ENCODE measurements around the gene TMED9.

GRCh38 chr5:177592905-177593304, 902 bp downstream of the TMED9 start:
- TF ChIP-seq GATA2 (IDR thresholded peaks at IDR 0.05; ENCODE audit: low read depth, low read length) (no peak), GATA3 (IDR thresholded peaks at IDR 0.05; ENCODE audit: low read depth, low read length) (no peak)
